ENCODE data around the gene SMTN.

The SMTN gene

GRCh38 chr22:31139866-31140716 lies 59.0 kb downstream of the SMTN start, which contains the start of gene PLA2G3:
Gene PLA2G3, minus strand, starts transcription at chr22:31140508. Its CDS starts 154 bp downstream, at chr22:31140354.
- TF ChIP-seq YY1 (IDR thresholded peaks at IDR 0.05; ENCODE audit: low read depth) (no peak), TAF1 (IDR thresholded peaks at IDR 0.05; ENCODE audit: low read depth) (0 out of 2 replicates have a peak, but pooled peaks have one; percentile 54), EP300 (IDR thresholded peaks at IDR 0.05; ENCODE audit: borderline replicate concordance) (peak; percentile 47; the same call in 1 of the 2 replicates), CREB1 (IDR thresholded peaks at IDR 0.05; ENCODE audit: low read depth) (no peak), TEAD4 (IDR thresholded peaks at IDR 0.05) (no peak), RAD21 (IDR thresholded peaks at IDR 0.05; ENCODE audit: low read depth) (peak; percentile 12; the same call in 1 of the 2 replicates), REST (IDR thresholded peaks at IDR 0.05; ENCODE audit: low read depth) (no peak), TCF12 (IDR thresholded peaks at IDR 0.05; ENCODE audit: low read depth) (peak; percentile 71), USF1 (IDR thresholded peaks at IDR 0.05) (peak; percentile 54; the same call in 1 of the 2 replicates), CEBPB (IDR thresholded peaks at IDR 0.05) (no peak), ZBTB7A (IDR thresholded peaks at IDR 0.05; ENCODE audit: low read depth) (0 out of 2 replicates have a peak, but pooled peaks have one; percentile 45), MAX (IDR thresholded peaks at IDR 0.05) (peak; percentile 50)

GRCh38 chr22:31140746-31141145 lies 59.6 kb downstream of the SMTN start:
- TF ChIP-seq RAD21 (IDR thresholded peaks at IDR 0.05; ENCODE audit: low read depth) (no peak), NFIC (IDR thresholded peaks at IDR 0.05) (peak; percentile 75)

- TF ChIP-seq CEBPB (IDR thresholded peaks at IDR 0.05) (no peak), TAF1 (IDR thresholded peaks at IDR 0.05; ENCODE audit: low read depth) (no peak), CREB1 (IDR thresholded peaks at IDR 0.05; ENCODE audit: low read depth) (no peak), ZBTB7A (IDR thresholded peaks at IDR 0.05; ENCODE audit: low read depth) (no peak), USF1 (IDR thresholded peaks at IDR 0.05) (no peak), TEAD4 (IDR thresholded peaks at IDR 0.05) (no peak), YY1 (IDR thresholded peaks at IDR 0.05; ENCODE audit: low read depth) (no peak), REST (IDR thresholded peaks at IDR 0.05; ENCODE audit: low read depth) (no peak), EGR1 (IDR thresholded peaks at IDR 0.05) (no peak), FOXM1 (IDR thresholded peaks at IDR 0.05; ENCODE audit: borderline replicate concordance, low read depth) (no peak), RAD21 (IDR thresholded peaks at IDR 0.05; ENCODE audit: low read depth) (no peak), TCF12 (IDR thresholded peaks at IDR 0.05; ENCODE audit: low read depth) (no peak), NFIC (IDR thresholded peaks at IDR 0.05) (no peak), MAX (IDR thresholded peaks at IDR 0.05) (no peak), EP300 (IDR thresholded peaks at IDR 0.05; ENCODE audit: borderline replicate concordance) (no peak)
These were observed 60.4 kb downstream of the SMTN start for GRCh38 chr22:31141551-31141950.

GRCh38 chr22:31142285-31142684 lies 61.2 kb downstream of the SMTN start:
- TF ChIP-seq YY1 (IDR thresholded peaks at IDR 0.05; ENCODE audit: low read depth) (no peak), MAX (IDR thresholded peaks at IDR 0.05) (no peak), RAD21 (IDR thresholded peaks at IDR 0.05; ENCODE audit: low read depth) (no peak), CEBPB (IDR thresholded peaks at IDR 0.05) (no peak), EP300 (IDR thresholded peaks at IDR 0.05; ENCODE audit: borderline replicate concordance) (no peak), EGR1 (IDR thresholded peaks at IDR 0.05) (no peak), TCF12 (IDR thresholded peaks at IDR 0.05; ENCODE audit: low read depth) (no peak), FOXM1 (IDR thresholded peaks at IDR 0.05; ENCODE audit: borderline replicate concordance, low read depth) (no peak), TEAD4 (IDR thresholded peaks at IDR 0.05) (no peak), REST (IDR thresholded peaks at IDR 0.05; ENCODE audit: low read depth) (no peak), CREB1 (IDR thresholded peaks at IDR 0.05; ENCODE audit: low read depth) (no peak), USF1 (IDR thresholded peaks at IDR 0.05) (no peak), TAF1 (IDR thresholded peaks at IDR 0.05; ENCODE audit: low read depth) (no peak), NFIC (IDR thresholded peaks at IDR 0.05) (no peak), ZBTB7A (IDR thresholded peaks at IDR 0.05; ENCODE audit: low read depth) (no peak)

Data from Ishikawa (cell line).